SK-N-SH (cell line): ENCODE results near the gene EFCAB8.

Experiments
- EP300 ChIP-seq, 2 experiments: IDR thresholded peaks; 2 replicates each; pipeline versions ENCODE4 v1.4.0 to v1.6.1; 2012; ENCODE audit warnings: borderline replicate concordance in 1 of 2, low read depth in 1 of 2, low read length in 1 of 2
- FOXJ3 ChIP-seq: sonication (generic); formaldehyde crosslinking; IDR thresholded peaks from 2 replicates; pipeline ENCODE4 v1.5.1; 2020; ENCODE audit warnings: mild to moderate bottlenecking, missing genetic modification reagents
- JUND ChIP-seq: IDR thresholded peaks from 2 replicates; pipeline ENCODE4 v1.4.0; 2012
- NRF1 ChIP-seq: IDR thresholded peaks from 2 replicates; pipeline ENCODE4 v1.6.1; 2012; ENCODE audit warnings: low read depth, mild to moderate bottlenecking, low read length
- POLR2AphosphoS5 ChIP-seq: IDR thresholded peaks from 2 replicates; pipeline ENCODE4 v1.6.1; 2012; ENCODE audit warnings: low read depth, low read length
- RAD21 ChIP-seq: IDR thresholded peaks from 2 replicates; pipeline ENCODE4 v1.6.1; 2012; ENCODE audit warnings: mild to moderate bottlenecking, low read length
- SIN3A ChIP-seq: IDR thresholded peaks from 2 replicates; pipeline ENCODE4 v1.6.1; 2012; ENCODE audit warnings: low read depth, mild to moderate bottlenecking, low read length, moderate library complexity, borderline replicate concordance
- TEAD4 ChIP-seq: IDR thresholded peaks from 2 replicates; pipeline ENCODE4 v1.4.0; 2012; ENCODE audit warnings: mild to moderate bottlenecking, borderline replicate concordance; ENCODE audit not compliant: insufficient read depth
- TF ChIP-seq, protein P1 (sequence below): fragments of 200-600 bp; sonication (generic); IDR thresholded peaks from 2 replicates; pipeline ENCODE4 v1.6.1; 2017; ENCODE audit warnings: antibody characterized with exemption, mild to moderate bottlenecking, moderate library complexity
- TF ChIP-seq, protein P2 (sequence below): IDR thresholded peaks from 2 replicates; pipeline ENCODE4; 2012
- TF ChIP-seq, protein P3 (sequence below): IDR thresholded peaks from 2 replicates; pipeline ENCODE4 v1.4.0; 2012; ENCODE audit warnings: low read depth

DNA sequence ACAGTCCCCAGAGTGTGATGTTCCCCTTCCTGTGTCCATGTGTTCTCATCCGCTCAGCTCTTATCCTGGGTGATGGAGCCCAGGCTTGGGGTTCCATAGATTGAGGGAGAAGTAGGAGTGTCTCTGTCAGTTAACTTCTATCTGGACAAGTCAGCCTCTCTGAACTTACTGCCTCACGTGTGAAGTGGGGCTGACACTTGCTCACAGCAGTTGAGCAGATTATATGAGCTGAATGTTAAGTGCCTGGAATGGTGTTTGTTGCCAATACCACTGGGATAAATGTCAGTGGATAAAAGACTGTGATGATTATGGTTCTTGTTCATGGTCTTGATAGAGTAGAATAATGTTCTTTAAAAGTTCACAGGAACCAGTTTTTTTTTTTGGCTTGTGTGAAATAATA lies 17.1 kb upstream of the EFCAB8 start:
- no peak for TF ChIP-seq POLR2AphosphoS5
- TF ChIP-seq, protein P1, sequence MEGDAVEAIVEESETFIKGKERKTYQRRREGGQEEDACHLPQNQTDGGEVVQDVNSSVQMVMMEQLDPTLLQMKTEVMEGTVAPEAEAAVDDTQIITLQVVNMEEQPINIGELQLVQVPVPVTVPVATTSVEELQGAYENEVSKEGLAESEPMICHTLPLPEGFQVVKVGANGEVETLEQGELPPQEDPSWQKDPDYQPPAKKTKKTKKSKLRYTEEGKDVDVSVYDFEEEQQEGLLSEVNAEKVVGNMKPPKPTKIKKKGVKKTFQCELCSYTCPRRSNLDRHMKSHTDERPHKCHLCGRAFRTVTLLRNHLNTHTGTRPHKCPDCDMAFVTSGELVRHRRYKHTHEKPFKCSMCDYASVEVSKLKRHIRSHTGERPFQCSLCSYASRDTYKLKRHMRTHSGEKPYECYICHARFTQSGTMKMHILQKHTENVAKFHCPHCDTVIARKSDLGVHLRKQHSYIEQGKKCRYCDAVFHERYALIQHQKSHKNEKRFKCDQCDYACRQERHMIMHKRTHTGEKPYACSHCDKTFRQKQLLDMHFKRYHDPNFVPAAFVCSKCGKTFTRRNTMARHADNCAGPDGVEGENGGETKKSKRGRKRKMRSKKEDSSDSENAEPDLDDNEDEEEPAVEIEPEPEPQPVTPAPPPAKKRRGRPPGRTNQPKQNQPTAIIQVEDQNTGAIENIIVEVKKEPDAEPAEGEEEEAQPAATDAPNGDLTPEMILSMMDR: no peak
- no peak for TF ChIP-seq EP300 (IDR thresholded peaks at IDR 0.05; ENCODE audit: borderline replicate concordance in 1 of 2, low read depth in 1 of 2, low read length in 1 of 2)
- no peak for TF ChIP-seq FOXJ3 (CRISPR knock-in tag)
- no peak for TF ChIP-seq NRF1
- TF ChIP-seq JUND: no peak
- TF ChIP-seq RAD21: no peak
- TF ChIP-seq TEAD4: no peak
- TF ChIP-seq SIN3A: no peak
- TF ChIP-seq, protein P2, sequence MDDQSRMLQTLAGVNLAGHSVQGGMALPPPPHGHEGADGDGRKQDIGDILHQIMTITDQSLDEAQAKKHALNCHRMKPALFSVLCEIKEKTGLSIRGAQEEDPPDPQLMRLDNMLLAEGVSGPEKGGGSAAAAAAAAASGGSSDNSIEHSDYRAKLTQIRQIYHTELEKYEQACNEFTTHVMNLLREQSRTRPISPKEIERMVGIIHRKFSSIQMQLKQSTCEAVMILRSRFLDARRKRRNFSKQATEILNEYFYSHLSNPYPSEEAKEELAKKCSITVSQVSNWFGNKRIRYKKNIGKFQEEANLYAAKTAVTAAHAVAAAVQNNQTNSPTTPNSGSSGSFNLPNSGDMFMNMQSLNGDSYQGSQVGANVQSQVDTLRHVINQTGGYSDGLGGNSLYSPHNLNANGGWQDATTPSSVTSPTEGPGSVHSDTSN: no peak
- TF ChIP-seq, protein P3, sequence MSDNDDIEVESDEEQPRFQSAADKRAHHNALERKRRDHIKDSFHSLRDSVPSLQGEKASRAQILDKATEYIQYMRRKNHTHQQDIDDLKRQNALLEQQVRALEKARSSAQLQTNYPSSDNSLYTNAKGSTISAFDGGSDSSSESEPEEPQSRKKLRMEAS: no peak
